NCI-H524 treated with DMSO at 0.1 percent for 48 hours (cell line): ENCODE data around the gene RTEL1.
"Not testable (repeated sequence)": the region's sequence is repeated elsewhere in the genome, so short reads cannot be mapped to it uniquely, and the experiment has no call there.

Experiments used
- DNase-seq: peaks from one replicate; lab custom pipeline; 2025; lab: John Stamatoyannopoulos, UW

RTEL1 gene

DNA sequence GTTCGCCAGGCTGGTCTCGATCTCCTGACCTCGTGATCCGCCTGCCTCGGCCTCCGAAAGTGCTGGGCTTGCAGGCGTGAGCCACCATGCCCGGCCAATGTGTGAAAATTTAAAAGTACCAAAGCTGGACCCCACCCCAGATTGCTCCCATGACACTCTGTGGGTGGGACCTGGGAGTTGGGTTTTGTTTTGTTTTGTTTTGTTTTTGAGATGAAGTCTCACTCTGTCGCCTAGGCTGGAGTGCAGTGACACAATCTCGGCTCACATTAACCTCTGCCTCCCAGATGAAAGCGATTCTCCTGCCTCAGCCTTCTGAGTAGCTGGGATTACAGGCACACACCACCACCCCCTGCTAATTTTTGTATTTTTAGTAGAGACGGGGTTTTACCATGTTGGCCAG lies 13.6 kb downstream of the RTEL1 start:
- DNase-seq: not testable (repeated sequence)

DNA sequence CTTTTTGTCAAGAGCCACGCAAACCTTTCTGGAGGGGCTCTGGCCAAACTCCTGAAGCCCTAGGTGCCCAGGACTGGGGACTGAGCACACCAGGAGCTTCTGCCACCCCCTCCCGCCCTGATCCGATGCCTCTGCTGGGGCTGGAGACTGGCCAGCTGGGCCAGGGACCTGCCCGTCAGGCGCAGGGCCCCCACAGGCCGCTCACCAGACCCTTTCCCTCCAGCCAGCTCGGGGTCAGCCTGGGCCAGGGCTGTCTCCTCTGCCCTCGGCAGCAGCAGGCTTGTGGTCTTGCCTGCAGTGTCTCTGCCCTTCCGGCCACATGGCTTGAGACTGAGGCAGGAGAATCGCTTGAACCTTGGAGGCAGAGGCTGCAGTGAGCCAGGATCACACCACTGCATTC lies 14.6 kb downstream of the RTEL1 start:
- DNase-seq: no peak

DNA sequence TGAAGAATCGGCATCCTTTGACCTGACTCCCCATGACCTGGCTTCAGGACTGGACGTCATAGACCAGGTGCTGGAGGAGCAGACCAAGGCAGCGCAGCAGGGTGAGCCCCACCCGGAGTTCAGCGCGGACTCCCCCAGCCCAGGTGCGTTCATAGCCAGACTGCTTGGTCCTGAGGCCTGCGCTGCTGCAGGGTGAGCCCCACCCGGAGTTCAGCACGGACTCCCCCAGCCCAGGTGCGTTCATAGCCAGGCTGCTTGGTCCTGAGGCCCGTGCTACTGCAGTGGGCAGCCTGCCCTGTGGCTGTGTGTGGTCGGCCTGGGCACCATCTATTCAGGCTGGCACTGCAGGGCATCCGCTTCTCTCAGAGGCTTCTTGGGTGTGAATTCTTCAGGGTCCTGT lies 15.8 kb downstream of the RTEL1 start:
- DNase-seq: no peak

DNA sequence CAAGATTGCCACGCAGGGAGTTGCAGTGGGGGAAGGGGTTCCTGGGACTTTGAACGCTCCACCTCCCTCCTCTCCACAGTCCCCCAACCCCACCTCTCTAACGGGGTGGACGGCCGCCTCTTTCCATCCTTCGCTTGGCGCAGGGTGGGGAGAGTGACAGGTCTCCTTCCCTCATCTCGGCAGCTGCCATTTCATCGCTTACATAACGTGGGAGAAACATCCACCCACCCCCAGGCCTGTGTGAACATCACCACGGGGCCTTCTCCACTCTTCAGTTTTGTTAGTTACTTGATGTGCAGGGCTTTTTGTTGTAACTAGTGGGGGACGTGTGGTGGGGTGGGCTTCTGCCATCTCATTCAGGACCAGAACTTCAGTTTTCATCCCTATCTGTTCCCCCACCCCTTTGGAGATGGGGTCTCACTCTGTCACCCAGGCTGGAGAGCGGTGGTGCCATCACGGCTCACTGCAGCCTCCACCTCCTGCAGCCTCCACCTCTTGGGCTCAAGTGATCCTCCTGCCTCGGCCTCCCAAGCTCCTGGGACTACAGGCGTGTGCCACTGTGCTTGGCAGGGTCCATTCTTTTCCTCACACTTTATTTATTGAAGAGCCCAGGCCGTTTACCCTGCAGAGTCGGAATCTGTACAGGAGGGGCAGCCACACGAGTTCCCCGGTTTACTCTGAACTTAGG lies 17.7 kb downstream of the RTEL1 start:
- DNase-seq: no peak

DNA sequence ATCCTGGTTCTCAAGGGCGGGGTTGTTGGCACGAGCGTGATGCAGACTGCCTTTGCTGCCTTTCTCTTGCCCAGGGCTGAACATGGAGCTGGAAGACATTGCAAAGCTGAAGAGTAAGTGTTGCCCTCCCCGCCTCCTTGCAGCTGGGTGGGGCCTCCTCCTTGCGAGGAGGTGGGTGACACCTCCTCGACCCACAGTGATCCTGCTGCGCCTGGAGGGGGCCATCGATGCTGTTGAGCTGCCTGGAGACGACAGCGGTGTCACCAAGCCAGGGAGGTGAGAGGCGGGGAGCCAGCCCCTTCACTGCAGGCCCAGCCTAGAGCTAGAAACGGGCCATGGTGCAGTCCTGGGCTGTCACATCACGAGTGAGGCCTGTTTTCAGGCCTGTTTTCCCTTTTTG lies 20.0 kb downstream of the RTEL1 start:
- no peak for DNase-seq

DNA sequence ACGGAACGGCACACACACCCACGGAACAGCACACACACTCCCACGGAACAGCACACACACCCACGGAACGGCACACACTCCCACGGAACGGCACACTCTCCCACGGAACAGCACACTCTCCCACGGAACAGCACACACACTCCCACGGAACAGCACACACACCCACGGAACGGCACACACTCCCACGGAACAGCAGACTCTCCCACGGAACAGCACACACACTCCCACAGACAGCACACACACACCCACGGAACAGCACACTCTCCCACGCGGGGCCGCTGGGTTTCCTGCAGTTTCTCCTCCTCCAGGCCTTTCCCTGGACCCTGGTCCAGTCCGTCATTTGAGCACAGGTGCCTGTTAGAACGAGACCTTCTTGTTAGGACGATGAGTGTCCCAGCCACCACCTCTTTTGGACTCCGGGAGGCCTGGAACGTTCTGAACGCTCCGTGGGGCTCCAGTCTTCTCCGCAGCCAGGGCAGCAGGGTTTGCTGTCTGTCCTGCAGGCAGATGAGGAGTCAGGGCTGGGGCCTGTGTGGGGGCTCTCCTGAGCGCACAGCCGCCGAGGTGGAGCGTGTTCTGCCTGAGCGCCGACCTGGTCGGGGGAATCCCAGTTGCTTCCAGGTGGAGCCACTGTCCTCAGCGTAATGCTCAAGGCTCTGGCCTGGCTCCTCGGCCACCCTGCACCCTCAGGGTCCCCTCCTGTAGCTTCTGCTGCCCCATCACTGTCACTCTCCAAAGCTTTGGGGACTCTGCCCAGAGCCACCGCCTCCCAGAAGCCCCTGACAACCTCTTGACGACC lies 20.8 kb downstream of the RTEL1 start:
- DNase-seq: no peak

DNA sequence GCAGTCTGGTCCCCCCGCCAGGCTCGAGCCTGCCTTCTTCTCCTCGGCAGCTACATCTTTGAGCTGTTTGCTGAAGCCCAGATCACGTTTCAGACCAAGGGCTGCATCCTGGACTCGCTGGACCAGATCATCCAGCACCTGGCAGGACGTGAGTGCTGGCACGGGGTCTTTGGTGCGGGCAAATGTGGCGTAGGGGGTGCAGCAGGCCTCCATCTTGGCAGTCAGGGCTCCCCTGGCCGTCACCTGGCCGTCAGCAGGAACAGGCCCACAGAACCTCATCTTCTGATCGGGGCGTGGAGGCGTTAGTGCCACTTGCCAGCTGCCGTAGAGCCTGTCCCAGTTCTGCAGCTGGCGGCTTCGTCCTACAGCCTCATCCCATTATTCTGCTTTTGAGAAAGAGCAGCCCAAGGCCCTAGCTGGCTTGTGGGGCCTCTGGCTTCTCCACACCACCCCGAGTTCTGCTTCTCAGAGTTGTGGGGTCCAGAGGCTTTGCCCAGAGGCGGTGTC lies 21.7 kb downstream of the RTEL1 start:
- DNase-seq: no peak

DNA sequence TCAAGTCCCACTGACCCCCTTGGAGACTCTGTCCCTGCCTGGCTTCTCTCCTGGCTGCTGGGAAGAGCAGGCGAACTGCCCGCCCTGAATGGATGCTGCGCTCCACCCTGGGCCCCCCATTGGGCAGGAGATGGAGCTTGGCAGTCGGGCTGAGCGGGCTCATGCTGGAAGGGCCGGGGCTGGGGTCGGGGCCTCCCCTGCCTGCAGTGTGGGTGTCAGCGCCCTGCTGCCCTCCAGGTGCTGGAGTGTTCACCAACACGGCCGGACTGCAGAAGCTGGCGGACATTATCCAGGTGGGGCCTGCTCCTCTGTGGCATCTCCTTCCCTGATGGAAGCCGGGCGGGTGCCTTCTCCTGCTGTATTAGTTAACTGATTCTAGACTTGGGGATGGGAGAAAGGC lies 22.3 kb downstream of the RTEL1 start:
- DNase-seq: no peak

DNA sequence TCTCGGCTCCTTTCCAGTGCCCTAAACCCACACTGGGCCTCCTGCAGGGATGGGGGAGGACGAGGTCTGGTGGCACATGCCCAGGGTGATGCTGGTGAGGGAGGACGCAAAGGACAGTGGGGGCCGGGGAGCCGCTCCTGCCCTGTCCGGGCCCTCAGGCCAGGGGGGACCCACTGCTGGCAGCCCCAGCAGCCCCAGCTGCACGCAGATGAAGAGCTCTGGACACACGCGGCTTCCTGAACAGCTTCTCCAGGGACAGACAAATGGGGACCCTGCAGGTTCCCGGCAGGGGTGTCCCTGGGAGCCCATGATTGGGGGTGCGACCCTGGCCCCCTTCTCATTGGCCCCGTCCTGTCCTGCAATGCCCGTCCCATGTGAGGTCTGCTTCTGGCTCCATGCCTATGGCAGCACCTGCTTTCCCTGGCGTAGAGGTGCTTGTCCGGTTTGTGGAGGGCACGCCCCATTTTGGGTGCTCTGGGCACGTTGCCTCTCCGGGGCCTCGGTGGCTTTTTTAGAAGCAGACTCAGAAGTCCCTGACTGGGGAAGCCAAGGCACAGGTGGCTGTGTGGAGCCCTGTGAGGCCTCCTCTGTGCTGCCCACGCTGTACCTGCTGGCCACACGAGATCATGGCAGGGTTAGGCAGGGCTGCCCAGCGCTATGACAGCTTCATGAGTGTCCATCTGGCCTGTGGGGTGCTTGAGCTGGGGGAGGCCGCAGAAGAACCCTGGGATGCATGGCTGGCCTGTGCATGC lies 22.9 kb downstream of the RTEL1 start:
- DNase-seq: no peak

DNA sequence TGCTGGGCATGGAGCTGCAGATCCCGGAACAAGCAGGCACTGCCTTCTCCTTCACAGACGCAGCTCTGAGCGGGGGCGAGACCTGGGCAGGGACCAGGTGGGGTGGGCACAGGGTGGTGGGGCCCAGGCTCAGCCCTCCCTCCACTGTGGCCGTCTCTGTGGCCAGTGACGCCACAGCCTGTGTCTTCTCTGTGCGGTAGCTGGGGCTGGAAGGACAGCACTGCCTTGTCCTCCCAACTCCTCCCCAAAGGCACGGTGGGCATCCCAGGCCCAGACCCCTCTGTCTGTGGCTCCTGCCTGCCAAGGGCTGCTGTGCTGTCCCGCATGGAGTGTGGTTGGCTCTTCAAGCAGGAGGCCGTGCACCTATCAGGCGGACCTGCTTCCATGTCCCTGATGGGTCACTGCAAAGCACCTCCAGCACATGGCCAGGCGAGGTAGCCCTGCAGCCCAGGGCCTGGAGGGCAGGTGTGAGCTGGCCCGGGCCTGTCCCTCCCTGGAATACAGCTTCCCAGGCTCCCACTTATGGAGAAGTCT lies 23.6 kb downstream of the RTEL1 start:
- DNase-seq: no peak

DNA sequence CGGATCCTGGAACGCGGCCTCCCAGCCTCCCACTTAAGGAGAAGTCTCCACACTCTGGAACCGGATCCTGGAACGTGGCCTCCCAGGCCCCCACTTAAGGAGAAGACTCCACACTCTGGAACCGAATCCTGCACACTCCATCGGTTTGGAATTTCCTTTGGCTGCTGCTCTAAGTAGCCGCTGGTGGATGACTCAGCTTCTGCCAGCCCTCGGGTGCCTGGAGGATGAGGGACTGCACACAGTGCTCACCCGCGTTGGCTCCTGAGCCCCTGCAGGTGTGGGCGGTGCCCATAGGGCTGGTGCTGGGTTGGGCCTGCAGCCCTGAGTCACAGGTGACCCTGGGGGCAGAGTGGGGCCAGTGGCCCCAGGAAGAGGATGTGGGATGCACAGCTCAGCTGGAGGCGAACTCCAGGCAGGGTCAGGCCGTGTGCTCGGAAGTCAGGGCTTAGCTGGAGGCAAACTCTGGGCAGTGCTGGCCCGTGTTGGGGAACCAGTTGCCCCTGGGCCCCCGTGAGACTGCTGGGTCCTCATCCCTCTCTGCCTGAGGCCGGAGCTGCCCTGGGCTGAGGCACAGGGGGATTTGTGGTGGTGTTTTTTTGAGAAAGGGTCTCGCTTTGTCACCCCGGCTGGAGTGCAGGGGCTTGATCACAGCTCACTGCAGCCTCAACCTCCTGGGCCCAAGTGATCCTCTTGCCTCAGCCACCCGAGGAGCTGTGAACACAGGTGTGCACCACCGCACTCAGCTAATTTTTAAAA lies 24.4 kb downstream of the RTEL1 start:
- no peak for DNase-seq

DNA sequence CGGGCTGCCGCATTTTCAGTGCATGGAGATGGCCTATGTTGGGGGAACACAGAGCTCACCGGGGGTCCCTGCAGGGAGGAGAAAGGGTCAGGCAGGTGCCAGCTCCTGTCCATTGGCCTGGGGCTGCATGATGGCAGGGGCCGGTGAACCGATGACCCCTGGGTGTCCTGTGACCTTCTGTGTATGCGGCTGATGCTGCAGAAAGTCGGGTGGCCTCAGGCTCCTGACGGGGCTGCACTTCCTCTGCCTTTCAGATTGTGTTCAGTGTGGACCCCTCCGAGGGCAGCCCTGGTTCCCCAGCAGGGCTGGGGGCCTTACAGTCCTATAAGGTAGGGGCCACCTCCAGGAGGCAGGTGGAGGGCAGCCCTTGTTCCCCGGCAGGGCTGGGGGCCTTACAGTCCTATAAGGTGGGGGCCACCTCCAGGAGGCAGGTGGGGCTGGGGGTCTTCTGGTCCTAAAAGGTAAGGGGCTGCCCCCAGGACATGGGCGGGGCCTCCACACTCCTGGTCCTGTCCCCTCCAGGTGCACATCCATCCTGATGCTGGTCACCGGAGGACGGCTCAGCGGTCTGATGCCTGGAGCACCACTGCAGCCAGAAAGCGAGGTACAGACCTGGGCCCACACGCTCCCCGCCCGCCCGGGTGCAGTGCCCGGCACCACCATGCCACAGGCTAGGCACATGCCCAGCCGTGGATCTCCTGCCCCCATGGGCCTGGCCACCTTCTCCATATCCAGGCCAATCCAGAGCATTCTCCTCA lies 27.3 kb downstream of the RTEL1 start:
- no peak for DNase-seq

DNA sequence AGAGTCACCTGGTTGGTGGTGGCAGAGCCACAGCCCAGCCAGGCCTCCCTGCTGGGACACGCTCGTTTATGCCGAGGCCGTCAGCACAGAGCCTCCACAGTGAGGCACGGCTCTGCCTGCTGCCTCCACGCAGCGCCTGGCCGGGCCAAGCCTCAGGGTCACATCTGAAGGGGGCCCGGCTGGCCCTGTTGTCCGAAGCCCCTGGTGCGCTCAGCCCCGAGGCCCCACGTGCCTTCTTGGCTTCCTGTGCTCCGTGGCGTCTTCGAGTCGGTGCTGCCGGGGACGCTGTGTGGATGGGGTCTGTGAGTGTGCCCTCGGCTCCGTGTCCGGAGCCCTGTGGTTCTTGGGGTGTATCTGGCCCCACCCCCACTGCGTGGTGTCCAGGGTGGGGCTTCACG lies 28.0 kb downstream of the RTEL1 start:
- DNase-seq: no peak

DNA sequence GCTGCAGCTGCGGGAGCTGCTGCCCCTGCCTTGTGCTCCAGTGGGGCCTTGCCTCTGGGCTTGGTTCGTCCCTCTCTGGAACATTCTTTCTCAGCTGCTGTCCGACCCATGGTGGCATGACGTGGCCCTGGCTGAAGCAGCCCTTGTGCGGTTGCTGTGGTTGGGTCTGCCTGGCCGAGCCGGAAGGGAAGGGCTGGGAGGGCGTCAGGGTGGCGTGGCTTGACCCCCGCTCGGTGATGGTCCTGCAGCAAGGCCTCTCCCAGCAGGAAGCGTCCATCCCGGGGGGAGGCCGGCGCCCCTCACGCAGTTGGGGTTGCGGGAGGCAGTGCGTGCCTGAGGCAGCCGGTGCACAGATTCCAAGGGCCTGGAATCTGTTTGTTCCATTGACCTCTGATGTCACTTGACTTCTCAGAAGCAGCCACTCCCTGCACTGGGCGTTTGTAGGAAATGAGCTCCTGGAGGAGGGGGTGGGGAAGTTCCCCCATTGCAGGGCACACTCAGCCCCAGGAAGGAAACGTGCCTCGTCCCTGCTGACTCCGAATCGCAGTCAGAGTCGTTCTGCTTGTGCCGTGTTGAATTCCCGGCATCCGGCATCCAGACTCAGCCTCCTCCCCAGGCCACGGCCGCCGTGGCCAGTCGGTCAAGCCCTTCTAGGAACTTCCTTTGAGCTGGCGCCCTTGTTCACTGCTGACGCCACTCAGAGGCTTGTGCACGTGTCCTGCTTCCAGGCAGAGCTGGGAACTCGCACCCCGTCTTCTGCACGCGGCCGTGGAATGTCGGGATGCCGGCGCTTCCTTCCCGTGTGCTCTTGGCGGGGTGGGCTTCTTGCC lies 28.6 kb downstream of the RTEL1 start:
- DNase-seq: no peak

DNA sequence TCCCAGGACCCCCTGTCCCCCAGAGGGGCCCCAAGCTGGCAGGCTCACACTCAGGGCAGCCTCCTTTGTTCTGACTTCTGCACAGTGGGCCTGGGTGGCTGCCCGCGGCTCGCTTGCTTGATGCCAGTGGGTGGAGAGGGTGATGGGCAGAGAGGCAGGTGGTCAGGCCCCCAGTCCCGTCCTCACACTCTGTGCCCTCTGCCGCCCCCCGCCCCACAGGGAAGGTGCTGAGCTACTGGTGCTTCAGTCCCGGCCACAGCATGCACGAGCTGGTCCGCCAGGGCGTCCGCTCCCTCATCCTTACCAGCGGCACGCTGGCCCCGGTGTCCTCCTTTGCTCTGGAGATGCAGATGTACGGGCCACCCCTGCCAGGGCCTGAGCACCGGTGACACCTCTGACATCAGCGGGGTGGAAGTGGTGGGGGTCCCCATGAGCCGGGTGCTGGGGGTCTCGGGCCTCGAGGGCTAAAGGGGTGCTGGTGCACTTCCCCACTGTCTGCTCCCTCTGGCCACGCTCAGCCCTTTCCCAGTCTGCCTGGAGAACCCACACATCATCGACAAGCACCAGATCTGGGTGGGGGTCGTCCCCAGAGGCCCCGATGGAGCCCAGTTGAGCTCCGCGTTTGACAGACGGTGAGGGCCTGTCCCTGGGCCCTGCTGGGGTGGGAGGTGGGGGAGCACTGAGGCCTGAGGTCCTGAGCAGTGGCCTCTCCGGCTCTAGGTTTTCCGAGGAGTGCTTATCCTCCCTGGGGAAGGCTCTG lies 29.5 kb downstream of the RTEL1 start:
- DNase-seq: no peak

DNA sequence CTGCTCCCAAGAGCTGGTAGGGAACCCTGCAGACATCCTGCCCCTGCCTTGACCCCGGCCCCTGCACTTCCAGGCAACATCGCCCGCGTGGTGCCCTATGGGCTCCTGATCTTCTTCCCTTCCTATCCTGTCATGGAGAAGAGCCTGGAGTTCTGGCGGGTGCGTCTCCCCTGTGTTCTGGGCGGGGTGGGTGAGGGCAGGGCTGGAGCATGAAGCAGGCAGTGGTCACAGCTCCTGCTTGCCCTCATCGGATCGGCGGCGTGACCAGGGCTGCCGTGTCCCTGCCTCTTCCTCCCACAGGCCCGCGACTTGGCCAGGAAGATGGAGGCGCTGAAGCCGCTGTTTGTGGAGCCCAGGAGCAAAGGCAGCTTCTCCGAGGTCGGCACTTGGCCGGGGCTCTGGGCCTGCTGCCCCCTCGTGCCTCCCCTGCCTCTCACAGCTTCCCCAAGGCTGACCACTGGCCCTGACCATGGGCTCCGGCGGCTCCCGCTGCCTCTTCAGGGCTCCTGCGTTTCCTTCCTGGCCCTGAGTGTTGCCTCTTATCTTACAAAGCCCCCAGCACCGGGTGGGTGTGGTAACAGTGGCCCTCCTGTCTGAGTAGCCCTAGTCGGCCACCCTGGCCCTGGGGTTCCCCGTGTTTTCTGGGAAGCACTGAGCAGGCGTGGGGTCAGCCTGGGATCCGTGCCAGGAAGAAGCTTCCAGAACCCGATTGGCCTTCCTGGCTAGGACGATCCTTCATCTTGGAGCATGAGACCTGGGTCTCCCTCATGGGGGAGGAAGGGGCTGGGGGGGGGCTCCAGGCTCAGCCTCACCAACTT lies 30.3 kb downstream of the RTEL1 start:
- no peak for DNase-seq

DNA sequence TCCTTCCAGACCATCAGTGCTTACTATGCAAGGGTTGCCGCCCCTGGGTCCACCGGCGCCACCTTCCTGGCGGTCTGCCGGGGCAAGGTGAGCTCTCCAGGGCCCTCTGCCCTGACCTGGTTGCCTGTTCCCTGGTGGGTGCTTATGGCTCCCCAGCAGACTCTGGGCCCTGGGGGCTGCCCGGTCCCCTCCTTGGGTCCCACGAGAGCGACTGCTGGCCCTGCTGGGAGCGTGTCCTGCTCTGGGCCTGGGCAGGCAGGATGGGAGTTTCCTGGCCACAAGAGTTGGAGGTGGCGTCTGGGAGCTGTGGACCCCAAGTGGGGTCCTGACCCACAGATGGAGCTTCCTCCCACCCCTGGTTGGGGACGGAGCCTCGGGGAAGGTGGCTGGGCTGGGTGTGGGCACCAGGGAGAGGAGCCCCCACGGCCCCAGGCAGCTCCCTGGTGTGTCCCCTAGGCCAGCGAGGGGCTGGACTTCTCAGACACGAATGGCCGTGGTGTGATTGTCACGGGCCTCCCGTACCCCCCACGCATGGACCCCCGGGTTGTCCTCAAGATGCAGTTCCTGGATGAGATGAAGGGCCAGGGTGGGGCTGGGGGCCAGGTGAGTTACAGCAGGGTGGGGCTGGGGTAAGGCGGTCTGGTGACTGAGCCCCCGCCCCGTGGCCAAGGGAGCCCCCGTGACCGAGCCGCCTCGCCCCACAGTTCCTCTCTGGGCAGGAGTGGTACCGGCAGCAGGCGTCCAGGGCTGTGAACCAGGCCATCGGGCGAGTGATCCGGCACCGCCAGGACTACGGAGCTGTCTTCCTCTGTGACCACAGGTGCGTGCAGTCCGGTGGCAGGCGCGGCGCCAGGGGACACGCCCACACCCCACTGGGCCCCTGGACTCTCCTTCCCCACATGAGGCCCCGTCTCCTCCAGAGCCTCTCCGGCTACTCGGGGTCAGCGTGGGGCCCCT lies 31.2 kb downstream of the RTEL1 start:
- no peak for DNase-seq
